Measurements from ENCODE around the gene CTDSPL. TPM values are rescaled to one million over a fixed set of nuclear protein-coding genes. Genes with fewer than 3 reads are reported as not detected.

The CTDSPL gene
- total and polyA plus RNA-seq, 2 of the 8 experiments (the other 6 are each of a cell fraction or from before 2014, with no cell fraction given): 20.3 to 42.2 TPM

DNA sequence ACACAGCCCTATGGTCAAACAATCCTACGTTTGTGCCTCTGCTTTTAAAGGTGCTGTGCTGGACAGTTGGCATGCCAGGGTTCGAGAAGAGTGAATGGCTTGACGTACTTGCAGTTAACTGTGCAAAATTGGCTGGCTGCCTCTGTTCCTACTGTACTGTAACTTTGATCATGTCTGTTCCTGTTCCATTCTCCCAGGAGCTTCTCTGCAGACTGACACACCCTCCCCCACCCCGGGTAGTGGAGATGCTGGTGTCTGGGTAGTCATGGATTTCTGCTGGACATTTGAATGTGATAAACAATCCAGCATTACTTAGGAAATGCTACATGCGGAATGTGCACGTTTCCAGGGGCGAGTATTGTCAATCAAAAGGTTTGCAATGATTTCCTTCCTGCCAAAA is 122.4 kb downstream of the CTDSPL start:
- no peak for FAIRE-seq
- DNase-seq (ENCODE audit: low read depth in 1 of 2, low spot score in 2 of 2): no peak

More for the DNA sequence above, 122.4 kb downstream of the CTDSPL start:
- H4K91ac ChIP-seq (replicated peaks; ENCODE audit: insufficient read length, low read length): no peak overlapping the region
- H3K23ac ChIP-seq (ENCODE audit: insufficient read length): no peak overlapping the region
- no peak overlapping the region for H2AFZ ChIP-seq (ENCODE audit: low read length)
- POLR2A ChIA-PET (ENCODE audit: partially characterized antibody): interaction anchor here (1.8 kb wide), 1 partner anchor 12 kb away, joined by 7 read pairs; no protein-coding TSS in a partner anchor
- no peak overlapping the region for H3K14ac ChIP-seq (ENCODE audit: insufficient read length)
- 87% methylated on average over 7 of the region's 7 CpGs; no CpG with 5 or more reads in 1 of the 2 experiments for WGBS, 2 experiments (ENCODE audit: extremely low coverage in 1 of 2, insufficient coverage in 1 of 2, insufficient read length in 1 of 2, insufficient replicate concordance in 2 of 2, low coverage in 1 of 2, low lambda C conversion rate in 2 of 2, missing lambda C conversion rate in 1 of 2)
- H3K23me2 ChIP-seq (ENCODE audit: low read depth, low read length): no peaks in the 10 kb centered on the region; the same call in 1 of the 2 replicates
- H3K18ac ChIP-seq (ENCODE audit: extremely low read depth, low read length): no peak overlapping the region
- no peak overlapping the region for H2AK5ac ChIP-seq (ENCODE audit: low read depth, low read length)
- H3K9me3 ChIP-seq (ENCODE audit: insufficient read depth in 2 of 2, low read depth in 1 of 2, low read length in 1 of 2): no peaks in the 10 kb centered on the region
- H3K79me2 ChIP-seq (ENCODE audit: control insufficient read depth in 1 of 2, insufficient read depth in 2 of 2, low read length in 2 of 2): no peaks in the 10 kb centered on the region
- H4K5ac ChIP-seq (ENCODE audit: insufficient read length, low read depth, low read length): no peak overlapping the region
- H3K4me3 ChIP-seq (ENCODE audit: extremely low read depth in 1 of 4, insufficient read depth in 2 of 4, low read depth in 3 of 4, low read length in 4 of 4): no peak overlapping the region
- no peak overlapping the region for H4K8ac ChIP-seq (ENCODE audit: extremely low read depth, insufficient read depth, low read length)
- no peaks in the 10 kb centered on the region for H4K20me1 ChIP-seq (replicated peaks in 1 of 2; ENCODE audit: control insufficient read depth in 1 of 2, insufficient read depth in 2 of 2, low read length in 2 of 2)
- no peak overlapping the region for H2BK15ac ChIP-seq (ENCODE audit: low read length)
- no peaks in the 10 kb centered on the region for H3K79me1 ChIP-seq (ENCODE audit: low read depth, low read length)
- no peak overlapping the region for H3K4ac ChIP-seq (replicated peaks; ENCODE audit: insufficient read length, low read depth, low read length)
- H3K56ac ChIP-seq (replicated peaks; ENCODE audit: insufficient read length, low read depth, low read length): no peak overlapping the region
- H2BK20ac ChIP-seq (ENCODE audit: low read length): no peak overlapping the region
- CTCF ChIA-PET (ENCODE audit: partially characterized antibody): interaction anchor here (0.7 to 9.0 kb wide), 8 partner anchors 10 to 150 kb away, joined by 3 to 134 read pairs (median 16); no protein-coding TSS in a partner anchor
- no peak overlapping the region for H2BK12ac ChIP-seq (ENCODE audit: low read depth, low read length)
- no peak overlapping the region for H3K4me2 ChIP-seq (ENCODE audit: insufficient read depth in 1 of 2, low read depth in 2 of 2, low read length in 2 of 2)
- H3K4me1 ChIP-seq (replicated peaks in 1 of 4; ENCODE audit: control insufficient read depth in 3 of 4, insufficient read depth in 4 of 4, low read length in 3 of 4): no peaks in the 10 kb centered on the region
- H3K9ac ChIP-seq (replicated peaks in 1 of 4; ENCODE audit: extremely low read depth in 1 of 4, low read depth in 3 of 4, low read length in 3 of 4): no peak overlapping the region
- H2BK120ac ChIP-seq (replicated peaks; ENCODE audit: low read depth, low read length): no peak overlapping the region
- H3K27ac ChIP-seq (ENCODE audit: low read depth, low read length): no peak overlapping the region
- H3K36me3 ChIP-seq (ENCODE audit: control insufficient read depth in 2 of 4, insufficient read depth in 4 of 4, low read length in 3 of 4): no peaks in the 10 kb centered on the region
- TF ChIP-seq ASH2L (IDR thresholded peaks at IDR 0.05; ENCODE audit: low read length): no peak
- TF ChIP-seq CHD2 (IDR thresholded peaks at IDR 0.05; ENCODE audit: low read length): no peak
- no peak for TF ChIP-seq POLR2AphosphoS5 (IDR thresholded peaks at IDR 0.05; ENCODE audit: low read depth, low read length)
- no peak for TF ChIP-seq HDAC6 (IDR thresholded peaks at IDR 0.05; ENCODE audit: low read depth, low read length)
- TF ChIP-seq MAFK (IDR thresholded peaks at IDR 0.05; ENCODE audit: low read depth, low read length): no peak
- TF ChIP-seq SP1 (IDR thresholded peaks at IDR 0.05; ENCODE audit: low read depth, low read length): no peak
- TF ChIP-seq CTBP2 (IDR thresholded peaks at IDR 0.05; ENCODE audit: borderline replicate concordance, insufficient read depth, insufficient read length, low read length): no peak
- no peaks in the 10 kb centered on the region for H3K27me3 ChIP-seq (replicated peaks in 1 of 4; ENCODE audit: control insufficient read depth in 3 of 4, extremely low read depth in 1 of 4, insufficient read depth in 3 of 4, low read length in 3 of 4)
- H2BK5ac ChIP-seq (ENCODE audit: low read depth, low read length): no peak overlapping the region
